T-helper 2 cell treated with Interferon-gamma antibody and Interleukin-4, amounts not matched to agents 5 μg/mL and 100 μg/mL, for 36 hours (primary cell): Measurements from ENCODE around the gene PCARE.
"Not testable (repeated sequence)": the region's sequence is repeated elsewhere in the genome, so short reads cannot be mapped to it uniquely, and the experiment has no call there.

Experiments
- DNase-seq: peaks from one replicate; pipeline ENCODE4 v3.0.0; 2021; ENCODE audit warnings: low spot score
- H3K27ac Mint-ChIP-seq: one replicate; pipeline ENCODE4 v1.8.0; 2021; ENCODE audit warnings: mild to moderate bottlenecking, mixed read lengths
- H3K27me3 Mint-ChIP-seq: one replicate; pipeline ENCODE4 v1.8.0; 2021; ENCODE audit warnings: low read depth, mixed read lengths
- H3K36me3 Mint-ChIP-seq: one replicate; pipeline ENCODE4 v1.8.0; 2021; ENCODE audit warnings: low read depth, mixed read lengths
- H3K4me1 Mint-ChIP-seq: one replicate; pipeline ENCODE4 v1.8.0; 2021; ENCODE audit warnings: low read depth, mixed read lengths
- H3K4me3 Mint-ChIP-seq: one replicate; pipeline ENCODE4 v1.8.0; 2022; ENCODE audit warnings: mild to moderate bottlenecking, moderate library complexity, mixed read lengths
- H3K9me3 Mint-ChIP-seq: one replicate; pipeline ENCODE4 v1.8.0; 2021; ENCODE audit warnings: mixed read lengths

PCARE gene

DNA sequence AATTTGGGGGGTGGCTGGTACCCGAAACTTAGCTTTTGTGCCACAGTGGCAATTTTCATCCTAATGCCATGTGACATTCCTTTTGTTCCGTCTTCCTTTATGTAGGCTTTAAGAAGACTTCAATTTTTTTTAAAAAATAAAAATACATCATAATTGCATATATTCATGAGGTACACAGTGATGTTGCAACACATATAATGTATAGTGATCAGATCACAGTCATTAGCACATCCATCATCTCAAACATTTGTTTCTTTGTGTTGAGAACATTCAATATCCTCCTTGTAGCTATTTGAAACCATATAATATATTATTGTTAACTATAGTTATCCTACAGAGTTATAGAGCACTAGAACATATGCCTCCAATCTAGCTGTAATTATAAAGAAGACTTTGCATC lies 34.9 kb upstream of the PCARE start:
- H3K27ac Mint-ChIP-seq = no peak overlapping the region
- peaks cover 15% of the 10 kb centered on the region for H3K27me3 Mint-ChIP-seq
- no peak overlapping the region for H3K4me3 Mint-ChIP-seq
- no peaks in the 10 kb centered on the region for H3K36me3 Mint-ChIP-seq
- DNase-seq = no peak
- peaks cover 18% of the 10 kb centered on the region for H3K4me1 Mint-ChIP-seq
- no peaks in the 10 kb centered on the region for H3K9me3 Mint-ChIP-seq

- no peak overlapping the region for H3K4me3 Mint-ChIP-seq
- H3K9me3 Mint-ChIP-seq = no peaks in the 10 kb centered on the region
- H3K36me3 Mint-ChIP-seq = no peaks in the 10 kb centered on the region
- no peak for DNase-seq
- H3K27ac Mint-ChIP-seq = no peak overlapping the region
- peaks cover 15% of the 10 kb centered on the region for H3K27me3 Mint-ChIP-seq
- H3K4me1 Mint-ChIP-seq = peaks cover 15% of the 10 kb centered on the region
These were observed 33.9 kb upstream of the PCARE start for GRCh38 chr2:29108225-29108624.

- Mint-ChIP-seq H3K4me1 (peaks cover 15% of the 10 kb centered on the region), H3K27me3 (peaks cover 12% of the 10 kb centered on the region)
- H3K9me3 Mint-ChIP-seq, H3K36me3 Mint-ChIP-seq, H3K27ac Mint-ChIP-seq, H3K4me3 Mint-ChIP-seq, DNase-seq: not testable (repeated sequence)
These were observed 33.2 kb upstream of the PCARE start for GRCh38 chr2:29107547-29107946.

- H3K9me3 Mint-ChIP-seq = no peaks in the 10 kb centered on the region
- DNase-seq = no peak
- H3K4me3 Mint-ChIP-seq = no peak overlapping the region
- no peaks in the 10 kb centered on the region for H3K36me3 Mint-ChIP-seq
- H3K4me1 Mint-ChIP-seq = peaks cover 15% of the 10 kb centered on the region
- H3K27me3 Mint-ChIP-seq = peaks cover 9% of the 10 kb centered on the region
- H3K27ac Mint-ChIP-seq = no peak overlapping the region
These were observed 32.7 kb upstream of the PCARE start for GRCh38 chr2:29106980-29107388.

DNA sequence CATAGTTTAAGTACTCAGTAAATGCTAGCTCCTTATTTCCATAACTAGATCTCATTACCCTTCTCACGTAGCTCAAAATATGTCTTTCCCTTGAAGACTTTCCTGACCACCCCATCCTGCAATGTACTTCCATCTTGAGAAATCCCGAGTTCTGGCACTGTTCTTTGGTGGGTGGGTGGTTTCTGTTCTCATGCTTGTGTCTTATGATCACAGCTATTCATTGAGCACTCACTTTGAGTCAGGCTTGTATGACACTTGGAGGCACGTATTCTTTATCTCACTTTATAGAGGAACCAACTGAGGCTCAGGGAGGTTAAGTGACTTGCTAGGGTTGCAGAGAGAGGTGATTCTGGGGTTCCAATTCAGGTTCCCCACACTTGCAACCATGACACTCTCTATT lies 31.9 kb upstream of the PCARE start:
- H3K27ac Mint-ChIP-seq = no peak overlapping the region
- peaks cover 12% of the 10 kb centered on the region for H3K4me1 Mint-ChIP-seq
- H3K4me3 Mint-ChIP-seq = no peak overlapping the region
- no peaks in the 10 kb centered on the region for H3K9me3 Mint-ChIP-seq
- no peak for DNase-seq
- H3K36me3 Mint-ChIP-seq = no peaks in the 10 kb centered on the region
- peaks cover 9% of the 10 kb centered on the region for H3K27me3 Mint-ChIP-seq

DNA sequence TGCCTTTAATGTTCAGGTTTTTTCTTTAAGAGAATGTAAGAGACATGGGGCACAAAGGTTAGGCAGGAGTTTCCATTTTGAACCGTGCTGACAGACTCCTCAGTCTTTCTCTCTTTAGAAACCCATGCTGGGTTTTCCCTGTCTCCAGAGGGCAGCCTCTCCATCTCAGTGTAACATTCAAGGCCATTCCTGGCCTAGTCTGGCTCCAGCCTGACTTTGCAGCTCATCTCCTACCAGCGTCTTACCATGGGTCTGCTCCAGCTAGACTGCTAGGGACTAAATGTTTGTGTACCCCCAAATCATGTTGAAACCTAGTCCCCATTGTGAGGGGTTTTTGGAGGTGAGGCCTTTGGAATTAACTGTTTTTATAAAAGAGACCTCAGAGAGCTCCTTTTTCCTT lies 31.1 kb upstream of the PCARE start:
- no peaks in the 10 kb centered on the region for H3K36me3 Mint-ChIP-seq
- H3K9me3 Mint-ChIP-seq = no peaks in the 10 kb centered on the region
- H3K27me3 Mint-ChIP-seq = peaks cover 14% of the 10 kb centered on the region
- no peak overlapping the region for H3K27ac Mint-ChIP-seq
- DNase-seq = no peak
- H3K4me3 Mint-ChIP-seq = no peak overlapping the region
- H3K4me1 Mint-ChIP-seq = peaks cover 5% of the 10 kb centered on the region

DNA sequence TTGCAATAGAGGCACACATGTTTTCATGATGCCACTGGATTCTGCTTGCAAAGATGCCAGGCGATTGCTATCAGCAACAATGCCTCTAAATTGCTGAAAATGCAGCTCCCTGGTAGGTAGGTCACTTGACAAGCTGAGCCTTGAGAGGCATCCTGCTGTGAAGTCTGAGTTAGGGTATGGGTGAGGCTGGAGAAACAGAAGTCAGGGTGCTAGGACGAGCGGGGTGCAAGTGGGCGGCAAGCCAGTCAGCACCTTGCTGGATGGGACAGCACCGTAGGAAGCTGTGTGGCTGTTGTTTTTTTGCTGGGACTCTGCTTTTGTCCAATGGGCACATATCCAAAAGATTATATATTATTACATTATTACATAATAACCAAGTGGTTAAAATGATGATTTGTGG lies 30.4 kb upstream of the PCARE start:
- Mint-ChIP-seq H3K27me3 (peaks cover 16% of the 10 kb centered on the region), H3K9me3 (no peaks in the 10 kb centered on the region), H3K27ac (no peak overlapping the region), H3K4me1 (peaks cover 2% of the 10 kb centered on the region), H3K4me3 (no peak overlapping the region), H3K36me3 (no peaks in the 10 kb centered on the region)
- no peak for DNase-seq

DNA sequence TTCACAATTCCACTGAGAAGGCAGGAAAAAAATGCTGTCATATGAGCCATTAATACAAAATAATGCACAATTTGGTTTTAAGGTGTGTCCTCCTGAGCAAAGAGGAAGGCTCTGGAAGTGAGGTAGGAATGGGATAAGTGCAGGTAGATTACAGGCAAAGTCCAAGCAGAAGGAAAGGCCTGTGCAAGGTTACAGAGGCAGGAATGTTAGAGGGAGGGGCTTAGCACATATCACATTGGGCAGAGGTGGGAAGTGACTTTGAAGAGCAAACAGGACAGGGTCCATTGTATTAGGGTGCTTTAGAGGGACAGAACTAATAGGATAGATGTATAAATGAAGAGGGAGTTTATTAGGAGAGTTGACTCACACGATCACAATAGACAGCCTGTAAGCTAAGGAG lies 26.2 kb upstream of the PCARE start:
- H3K4me3 Mint-ChIP-seq = no peak overlapping the region
- no peak for DNase-seq
- no peaks in the 10 kb centered on the region for H3K4me1 Mint-ChIP-seq
- no peaks in the 10 kb centered on the region for H3K36me3 Mint-ChIP-seq
- peaks cover 15% of the 10 kb centered on the region for H3K27me3 Mint-ChIP-seq
- H3K9me3 Mint-ChIP-seq = no peaks in the 10 kb centered on the region
- H3K27ac Mint-ChIP-seq = no peak overlapping the region

DNA sequence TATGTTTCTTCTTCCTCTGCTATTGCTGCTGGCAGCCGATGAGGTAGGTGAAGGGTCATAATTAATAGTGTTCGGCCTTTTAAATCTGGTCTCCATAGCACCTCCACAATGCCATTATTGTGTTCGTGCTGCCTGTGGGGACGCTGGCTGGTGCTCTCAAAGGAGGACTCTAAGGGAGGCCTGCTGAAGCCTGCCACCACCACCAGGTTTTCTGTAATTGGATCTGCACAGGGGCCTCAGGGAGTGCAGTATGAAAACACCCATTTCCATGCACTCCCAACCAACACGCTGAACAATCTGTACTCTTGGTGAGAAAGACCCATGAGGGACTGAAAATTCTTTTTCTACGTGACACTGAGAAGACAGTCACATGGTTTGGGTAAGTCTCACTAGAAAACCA lies 23.2 kb upstream of the PCARE start:
- Mint-ChIP-seq H3K27ac (no peak overlapping the region), H3K27me3 (peaks cover 15% of the 10 kb centered on the region), H3K9me3 (no peaks in the 10 kb centered on the region), H3K36me3 (no peaks in the 10 kb centered on the region), H3K4me1 (peaks cover 3% of the 10 kb centered on the region), H3K4me3 (no peak overlapping the region)
- DNase-seq = no peak

GRCh38 chr2:29096969-29097368 lies 22.6 kb upstream of the PCARE start:
- Mint-ChIP-seq H3K4me3 (no peak overlapping the region), H3K36me3 (no peaks in the 10 kb centered on the region), H3K9me3 (no peaks in the 10 kb centered on the region), H3K4me1 (peaks cover 3% of the 10 kb centered on the region), H3K27ac (no peak overlapping the region), H3K27me3 (peaks cover 16% of the 10 kb centered on the region)
- no peak for DNase-seq

DNA sequence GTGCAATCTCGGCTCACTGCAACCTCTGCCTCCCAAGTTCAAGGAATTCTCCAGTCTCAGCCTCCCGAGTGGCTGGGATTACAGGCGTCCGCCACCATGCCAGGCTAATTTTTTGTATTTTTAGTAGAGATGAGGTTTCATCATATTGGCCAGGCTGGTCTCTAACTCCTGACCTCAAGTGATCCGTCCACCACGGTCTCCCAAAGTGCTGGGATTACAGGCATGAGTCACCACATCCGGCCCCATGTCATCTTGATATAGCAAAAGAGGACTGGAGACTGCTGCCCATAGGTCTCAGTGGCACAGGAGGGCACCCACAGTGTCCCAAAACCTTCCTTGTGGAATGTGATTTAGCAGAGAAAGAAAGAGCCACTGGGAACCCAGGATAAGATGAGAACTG lies 16.0 kb upstream of the PCARE start:
- not testable (repeated sequence) for H3K27ac Mint-ChIP-seq, H3K4me1 Mint-ChIP-seq, H3K36me3 Mint-ChIP-seq, H3K4me3 Mint-ChIP-seq, H3K9me3 Mint-ChIP-seq, DNase-seq
- H3K27me3 Mint-ChIP-seq = peaks cover 26% of the 10 kb centered on the region

DNA sequence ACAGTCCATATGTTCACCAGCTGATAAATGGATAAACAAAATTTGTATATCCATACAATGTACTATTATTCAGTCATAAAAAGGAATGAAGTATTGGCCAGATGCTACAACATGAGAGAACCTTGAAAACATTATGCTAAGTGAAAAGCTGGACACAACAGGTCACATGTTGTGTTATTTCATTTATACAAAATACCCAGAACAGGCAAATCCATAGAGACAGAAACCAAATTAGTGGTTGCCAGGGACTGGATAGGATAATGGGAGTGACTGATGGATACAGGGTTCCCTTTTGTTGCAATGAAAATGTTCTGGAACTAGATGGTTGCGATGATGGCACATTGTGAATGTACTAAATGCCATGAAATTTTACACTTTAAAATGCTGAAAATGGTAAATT lies 10.2 kb upstream of the PCARE start:
- no peak for DNase-seq
- H3K36me3 Mint-ChIP-seq = no peaks in the 10 kb centered on the region
- H3K9me3 Mint-ChIP-seq = no peaks in the 10 kb centered on the region
- no peaks in the 10 kb centered on the region for H3K4me1 Mint-ChIP-seq
- H3K27me3 Mint-ChIP-seq = peaks cover 17% of the 10 kb centered on the region
- H3K27ac Mint-ChIP-seq = no peak overlapping the region
- H3K4me3 Mint-ChIP-seq = no peak overlapping the region

DNA sequence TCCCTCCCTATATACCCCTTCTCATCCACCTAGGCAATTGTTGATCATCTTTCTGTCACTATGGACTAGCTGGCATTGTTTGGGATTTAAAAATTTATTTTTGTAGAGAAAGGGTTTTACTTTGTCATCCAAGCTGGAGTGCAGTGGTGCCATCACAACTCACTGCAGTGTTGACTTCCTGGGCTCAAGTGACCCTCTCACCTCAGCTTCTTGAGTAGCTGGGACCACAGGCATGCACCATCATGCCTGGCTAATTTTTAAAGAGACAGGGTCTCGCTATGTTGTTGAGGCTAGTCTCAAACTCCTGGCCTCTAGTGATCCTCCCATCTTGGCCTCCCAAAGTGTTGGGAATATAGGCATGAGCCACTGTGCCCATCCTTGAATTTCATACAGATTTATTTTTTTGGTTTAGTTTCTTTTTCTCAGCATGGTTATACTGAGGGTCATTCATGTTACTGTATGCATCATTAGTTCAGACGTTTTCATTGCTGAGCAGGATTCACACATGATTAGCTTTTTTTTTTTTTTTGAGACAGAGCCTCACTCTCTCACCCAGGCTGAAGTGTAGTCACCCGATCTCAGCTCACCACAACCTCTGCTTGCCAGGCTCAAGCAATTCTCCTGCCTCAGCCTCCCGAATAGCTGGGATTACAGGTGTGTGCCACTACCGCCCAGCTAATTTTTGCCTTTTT lies 8.6 kb upstream of the PCARE start:
- Mint-ChIP-seq H3K4me3 (no peak overlapping the region), H3K4me1 (no peaks in the 10 kb centered on the region), H3K27me3 (peaks cover 6% of the 10 kb centered on the region), H3K36me3 (no peaks in the 10 kb centered on the region), H3K9me3 (peaks cover 4% of the 10 kb centered on the region), H3K27ac (no peak overlapping the region)
- no peak for DNase-seq

- no peaks in the 10 kb centered on the region for H3K4me1 Mint-ChIP-seq
- DNase-seq = no peak
- no peak overlapping the region for H3K27ac Mint-ChIP-seq
- peaks cover 4% of the 10 kb centered on the region for H3K9me3 Mint-ChIP-seq
- H3K36me3 Mint-ChIP-seq = no peaks in the 10 kb centered on the region
- no peaks in the 10 kb centered on the region for H3K27me3 Mint-ChIP-seq
- no peak overlapping the region for H3K4me3 Mint-ChIP-seq
These were observed 6.8 kb upstream of the PCARE start for GRCh38 chr2:29080886-29081743.
